ENCODE measurements around the gene TSR2. TPM values are rescaled to one million over a fixed set of nuclear protein-coding genes. Genes with fewer than 3 reads are reported as not detected.

TSR2 gene
- total and polyA plus RNA-seq, 3 donors from 2014 or later: 24.9 to 41.3 (median 30.1) TPM

DNA sequence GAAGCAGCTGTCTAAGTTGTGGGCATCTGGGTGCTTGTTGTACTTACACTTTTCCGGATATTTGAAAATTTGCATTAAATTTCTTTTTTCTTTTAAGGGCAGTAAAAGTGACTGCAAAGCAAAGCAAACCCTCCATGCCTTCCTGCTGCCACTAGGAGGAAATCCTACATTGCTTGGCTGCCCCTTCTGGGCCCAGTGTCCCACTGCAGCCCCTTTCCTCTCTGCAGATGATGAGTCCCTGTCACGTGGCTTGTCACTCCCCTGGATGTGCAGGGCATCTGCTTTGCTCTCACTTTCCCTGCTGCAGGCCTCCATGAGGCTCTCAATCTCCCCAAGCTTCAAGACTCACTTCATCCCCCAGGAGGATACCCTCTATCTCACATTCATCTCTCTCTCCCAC lies 12.7 kb downstream of the TSR2 start:
- DNase-seq: no peak
- Histone ChIP-seq H3K4me3 (no peak overlapping the region), H3K36me3 (ENCODE audit: low read depth, missing control alignments) (no peaks in the 10 kb centered on the region), H3K27me3 (no peaks in the 10 kb centered on the region), H3K4me1 (no peaks in the 10 kb centered on the region), H3K27ac (no peak overlapping the region), H3K9me3 (no peaks in the 10 kb centered on the region)
- WGBS, 2 donors: 51 to 53% methylated on average over 2 of the region's 2 CpGs
- TF ChIP-seq POLR2A (IDR thresholded peaks at IDR 0.05): no peak
- intact Hi-C loops (cut with DNase I; ENCODE audit: low total_unique reads): no loop called here

- TF ChIP-seq POLR2A (IDR thresholded peaks at IDR 0.05): no peak
- TF ChIP-seq, protein P1, sequence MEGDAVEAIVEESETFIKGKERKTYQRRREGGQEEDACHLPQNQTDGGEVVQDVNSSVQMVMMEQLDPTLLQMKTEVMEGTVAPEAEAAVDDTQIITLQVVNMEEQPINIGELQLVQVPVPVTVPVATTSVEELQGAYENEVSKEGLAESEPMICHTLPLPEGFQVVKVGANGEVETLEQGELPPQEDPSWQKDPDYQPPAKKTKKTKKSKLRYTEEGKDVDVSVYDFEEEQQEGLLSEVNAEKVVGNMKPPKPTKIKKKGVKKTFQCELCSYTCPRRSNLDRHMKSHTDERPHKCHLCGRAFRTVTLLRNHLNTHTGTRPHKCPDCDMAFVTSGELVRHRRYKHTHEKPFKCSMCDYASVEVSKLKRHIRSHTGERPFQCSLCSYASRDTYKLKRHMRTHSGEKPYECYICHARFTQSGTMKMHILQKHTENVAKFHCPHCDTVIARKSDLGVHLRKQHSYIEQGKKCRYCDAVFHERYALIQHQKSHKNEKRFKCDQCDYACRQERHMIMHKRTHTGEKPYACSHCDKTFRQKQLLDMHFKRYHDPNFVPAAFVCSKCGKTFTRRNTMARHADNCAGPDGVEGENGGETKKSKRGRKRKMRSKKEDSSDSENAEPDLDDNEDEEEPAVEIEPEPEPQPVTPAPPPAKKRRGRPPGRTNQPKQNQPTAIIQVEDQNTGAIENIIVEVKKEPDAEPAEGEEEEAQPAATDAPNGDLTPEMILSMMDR (IDR thresholded peaks at IDR 0.05): no peak
- Histone ChIP-seq H3K27me3 (no peaks in the 10 kb centered on the region), H3K4me3 (no peak overlapping the region), H3K4me1 (no peaks in the 10 kb centered on the region), H3K27ac (no peak overlapping the region), H3K9me3 (no peaks in the 10 kb centered on the region), H3K36me3 (ENCODE audit: low read depth, missing control alignments) (no peaks in the 10 kb centered on the region)
- intact Hi-C loops (cut with DNase I; ENCODE audit: low total_unique reads): no loop called here
- DNase-seq: no peak
- WGBS, 2 donors: 100% methylated on average over 3 to 4 of the region's 21 CpGs
These were observed 30.0 kb downstream of the TSR2 start for GRCh38 chrX:54470054-54470760.

- WGBS, 2 donors: 88 to 94% methylated on average over 1 to 9 of the region's 10 CpGs
- TF ChIP-seq POLR2A (IDR thresholded peaks at IDR 0.05): no peak
- TF ChIP-seq, protein P1 (IDR thresholded peaks at IDR 0.05): no peak
- Histone ChIP-seq H3K27me3 (no peaks in the 10 kb centered on the region), H3K4me3 (no peak overlapping the region), H3K9me3 (no peaks in the 10 kb centered on the region), H3K36me3 (ENCODE audit: low read depth, missing control alignments) (no peaks in the 10 kb centered on the region), H3K4me1 (peaks cover 3% of the 10 kb centered on the region), H3K27ac (no peak overlapping the region)
- intact Hi-C loops (cut with DNase I; ENCODE audit: low total_unique reads): no loop called here
- DNase-seq: no peak
These were observed 34.0 kb downstream of the TSR2 start for GRCh38 chrX:54473993-54474859.

DNA sequence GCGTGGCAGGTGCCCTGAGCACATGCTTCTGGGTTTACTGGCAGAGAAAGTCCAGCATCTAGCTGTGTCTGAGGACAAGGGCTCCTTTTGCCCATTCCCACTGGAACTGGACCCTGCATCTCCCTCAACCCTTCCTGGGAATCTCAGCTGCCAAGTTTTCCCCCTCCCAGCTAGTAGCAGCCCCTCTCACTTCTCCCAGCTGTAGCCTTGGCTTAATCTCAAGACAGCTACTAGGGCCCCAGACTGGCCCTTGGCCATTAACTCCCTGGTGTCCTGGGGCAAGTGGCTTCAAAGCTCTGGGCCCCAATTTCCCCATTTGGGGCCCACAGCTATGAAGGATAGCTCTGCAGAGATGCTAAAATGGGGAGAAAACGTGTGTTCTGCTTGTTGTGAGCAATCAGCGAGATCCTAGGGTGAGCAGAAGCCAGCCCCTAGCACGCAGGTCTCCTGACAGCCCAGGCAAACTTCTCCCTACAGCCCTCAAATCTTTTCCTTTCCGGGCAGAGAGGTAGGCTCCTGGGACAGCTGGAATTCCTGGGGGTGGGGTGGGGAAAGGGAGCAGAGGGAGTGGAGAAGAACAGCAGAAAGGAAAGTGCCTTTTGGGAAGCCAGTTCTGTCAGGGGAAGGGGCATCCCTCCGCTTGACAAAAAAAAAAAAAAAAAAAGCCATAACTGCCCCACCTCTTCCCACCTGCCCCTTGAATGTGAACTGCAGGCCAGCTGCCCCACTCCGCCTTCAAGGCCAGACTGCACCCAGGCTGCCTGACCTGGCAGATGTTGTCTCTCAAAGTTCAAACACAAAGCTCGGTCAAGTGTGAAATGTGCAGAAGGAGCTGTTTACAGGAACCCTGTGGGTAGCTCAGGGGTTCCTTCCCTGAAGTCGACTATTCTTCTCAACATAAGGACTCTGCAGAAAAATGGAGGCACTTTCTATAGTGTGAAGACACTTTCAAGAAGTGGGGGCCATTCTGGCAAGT lies 39.2 kb downstream of the TSR2 start:
- Histone ChIP-seq H3K27me3 (no peaks in the 10 kb centered on the region), H3K27ac (no peak overlapping the region), H3K4me3 (no peak overlapping the region), H3K36me3 (ENCODE audit: low read depth, missing control alignments) (no peaks in the 10 kb centered on the region), H3K9me3 (no peaks in the 10 kb centered on the region), H3K4me1 (peaks cover 4% of the 10 kb centered on the region)
- no peak for DNase-seq
- TF ChIP-seq, protein P1 (IDR thresholded peaks at IDR 0.05): no peak
- no peak for TF ChIP-seq POLR2A (IDR thresholded peaks at IDR 0.05)
- intact Hi-C loops (cut with DNase I; ENCODE audit: low total_unique reads): no loop called here
- 41 to 47% methylated on average over 6 to 9 of the region's 9 CpGs for WGBS, 2 donors
